Caco-2 (cell line): ENCODE results near the gene ANKRD49. TPM values are rescaled to one million over a fixed set of nuclear protein-coding genes. Genes with fewer than 3 reads are reported as not detected.
A peak's percentile ranks its signal among the peaks of the same experiment; 100 is the strongest.

ENCODE experiments used
- BruUV-seq: library from RNA; stranded (reverse); fragments of 400-500 nt; replicated peaks from 2 replicates; lab custom pipeline; 2021; lab: Mats Ljungman, UMichigan
- CTCF ChIA-PET: fragments of 300-600 bp; sonication (Branson Sonifier 250); formaldehyde crosslinking; loops from one replicate; lab custom pipeline; 2022; ENCODE audit warnings: antibody characterized with exemption; lab: Charles Lee
- POLR2A ChIA-PET: fragments of 300-600 bp; sonication (Branson Sonifier 250); formaldehyde crosslinking; loops from one replicate; lab custom pipeline; 2022; ENCODE audit warnings: antibody characterized with exemption; lab: Charles Lee
- DNase-seq, 2 experiments: peaks; one replicate each; pipeline versions ENCODE4 v3.0.0 to v3.0.0-alpha.2; 2020 to 2022
- H3K27me3 ChIP-seq: replicated peaks from 2 replicates; pipeline ENCODE4 v1.6.0; 2011; ENCODE audit warnings: low read length; ENCODE audit not compliant: control insufficient read depth, insufficient read depth
- H3K36me3 ChIP-seq: 2 replicates; pipeline ENCODE4 v1.5.1; 2011; ENCODE audit warnings: low read length; ENCODE audit not compliant: control insufficient read depth, insufficient read depth
- H3K4me1 ChIP-seq: fragments of 250-450 bp; sonication (Bioruptor Pico); 2 replicates; pipeline ENCODE4 v1.5.1; 2020; ENCODE audit warnings: mild to moderate bottlenecking
- H3K4me3 ChIP-seq: 2 replicates; pipeline ENCODE4 v1.5.1; 2011; ENCODE audit warnings: low read depth, mild to moderate bottlenecking, control low read depth, low read length
- H3K9me3 ChIP-seq: fragments of 250-450 bp; sonication (Bioruptor Pico); 2 replicates; pipeline ENCODE4 v1.5.1; 2020; ENCODE audit warnings: mild to moderate bottlenecking, moderate library complexity
- H3K27ac Mint-ChIP-seq: one replicate; pipeline ENCODE4 v1.8.0; 2022; ENCODE audit warnings: mixed read lengths; ENCODE audit not compliant: unreplicated experiment
- H3K27me3 Mint-ChIP-seq: one replicate; pipeline ENCODE4 v1.8.0; 2022; ENCODE audit warnings: mixed read lengths; ENCODE audit not compliant: insufficient read depth, unreplicated experiment
- H3K36me3 Mint-ChIP-seq: one replicate; pipeline ENCODE4 v1.8.0; 2022; ENCODE audit warnings: mild to moderate bottlenecking, mixed read lengths; ENCODE audit not compliant: insufficient read depth, unreplicated experiment
- H3K4me1 Mint-ChIP-seq: one replicate; pipeline ENCODE4 v1.8.0; 2022; ENCODE audit warnings: low read depth, mixed read lengths; ENCODE audit not compliant: unreplicated experiment
- H3K4me3 Mint-ChIP-seq: one replicate; pipeline ENCODE4 v1.8.0; 2022; ENCODE audit warnings: mild to moderate bottlenecking, moderate library complexity, mixed read lengths; ENCODE audit not compliant: unreplicated experiment
- H3K9me3 Mint-ChIP-seq: one replicate; pipeline ENCODE4 v1.8.0; 2022; ENCODE audit warnings: mixed read lengths; ENCODE audit not compliant: unreplicated experiment
- intact Hi-C: fragments of 100-400 bp; cut with micrococcal nuclease; formaldehyde crosslinking; loops from one replicate; pipeline ENCODE4 v1.10.0; 2022; ENCODE audit not compliant: unreplicated experiment
- total RNA-seq: library from RNA; stranded (reverse); gene quantifications from 2 replicates; pipeline ENCODE4 v1.2.3, GENCODE V29; 2022
- TF ChIP-seq, protein P1 (sequence below), 2 experiments: fragments of 200-600 bp in 1 of 2; IDR thresholded peaks; 1 replicate in 1 of 2; 2 replicates in 1 of 2; pipeline versions ENCODE4 v1.5.1 to v1.8.0; 2011 to 2022; ENCODE audit warnings: antibody characterized with exemption in 1 of 2, control low read depth in 1 of 2, inconsistent platforms in 1 of 2, low read depth in 1 of 2, low read length in 1 of 2, mild to moderate bottlenecking in 1 of 2, moderate library complexity in 1 of 2; ENCODE audit not compliant: insufficient read depth in 1 of 2, severe bottlenecking in 1 of 2, unreplicated experiment in 1 of 2

ANKRD49 gene
- total RNA-seq, 1 experiment from 2014 or later, result 29.2 TPM

DNA sequence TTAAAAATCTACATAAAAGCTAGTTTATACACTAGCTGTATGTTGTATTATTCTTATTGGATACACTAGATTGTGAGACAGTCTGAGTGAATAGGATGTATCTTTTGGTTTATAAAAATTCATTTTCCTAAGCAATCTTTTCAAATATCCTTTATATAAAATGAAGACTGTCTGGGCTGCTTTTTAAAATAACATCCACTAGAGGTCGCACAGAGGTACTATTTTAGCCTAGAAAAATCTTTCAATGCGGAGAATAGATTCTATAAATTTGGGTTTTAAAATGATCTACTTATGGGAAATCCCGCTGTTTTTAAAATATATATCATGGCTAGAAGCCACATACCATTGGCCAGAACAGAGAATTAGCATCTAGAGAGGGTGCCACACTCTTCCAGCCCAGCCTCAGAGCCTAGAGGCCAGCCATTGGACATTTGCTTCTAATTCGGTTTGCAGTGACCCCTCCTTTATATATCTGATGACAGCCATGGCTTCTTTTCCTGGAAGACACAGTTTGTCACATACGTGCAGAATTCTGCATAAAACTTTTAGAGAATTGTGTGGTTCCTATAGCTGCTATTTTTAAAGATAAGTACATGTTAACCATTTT is 25.8 kb downstream of the ANKRD49 start:
- Histone ChIP-seq H3K36me3 (no peaks in the 10 kb centered on the region), H3K9me3 (no peaks in the 10 kb centered on the region), H3K27me3 (no peaks in the 10 kb centered on the region), H3K4me3 (no peak overlapping the region), H3K4me1 (peaks cover 11% of the 10 kb centered on the region)
- DNase-seq, result peak in 1 of 2 experiments; percentile 51
- ChIA-PET CTCF (interaction anchor here (1.0 to 1.3 kb wide), 2 partner anchors 48 to 79 kb away, joined by 3 to 4 read pairs; partner anchors contain the start of gene PIWIL4), POLR2A (no interaction called here)
- Mint-ChIP-seq H3K4me3 (no peak overlapping the region), H3K9me3 (no peaks in the 10 kb centered on the region), H3K4me1 (no peaks in the 10 kb centered on the region), H3K27ac (no peak overlapping the region), H3K36me3 (no peaks in the 10 kb centered on the region), H3K27me3 (peaks cover 5% of the 10 kb centered on the region)
- no TSS peak for BruUV-seq
- TF ChIP-seq, protein P1, sequence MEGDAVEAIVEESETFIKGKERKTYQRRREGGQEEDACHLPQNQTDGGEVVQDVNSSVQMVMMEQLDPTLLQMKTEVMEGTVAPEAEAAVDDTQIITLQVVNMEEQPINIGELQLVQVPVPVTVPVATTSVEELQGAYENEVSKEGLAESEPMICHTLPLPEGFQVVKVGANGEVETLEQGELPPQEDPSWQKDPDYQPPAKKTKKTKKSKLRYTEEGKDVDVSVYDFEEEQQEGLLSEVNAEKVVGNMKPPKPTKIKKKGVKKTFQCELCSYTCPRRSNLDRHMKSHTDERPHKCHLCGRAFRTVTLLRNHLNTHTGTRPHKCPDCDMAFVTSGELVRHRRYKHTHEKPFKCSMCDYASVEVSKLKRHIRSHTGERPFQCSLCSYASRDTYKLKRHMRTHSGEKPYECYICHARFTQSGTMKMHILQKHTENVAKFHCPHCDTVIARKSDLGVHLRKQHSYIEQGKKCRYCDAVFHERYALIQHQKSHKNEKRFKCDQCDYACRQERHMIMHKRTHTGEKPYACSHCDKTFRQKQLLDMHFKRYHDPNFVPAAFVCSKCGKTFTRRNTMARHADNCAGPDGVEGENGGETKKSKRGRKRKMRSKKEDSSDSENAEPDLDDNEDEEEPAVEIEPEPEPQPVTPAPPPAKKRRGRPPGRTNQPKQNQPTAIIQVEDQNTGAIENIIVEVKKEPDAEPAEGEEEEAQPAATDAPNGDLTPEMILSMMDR (IDR thresholded peaks at IDR 0.05; ENCODE audit: insufficient read depth in 1 of 2, low read depth in 1 of 2, low read length in 1 of 2, severe bottlenecking in 1 of 2, unreplicated experiment in 1 of 2), result peak; percentile 78 to 86
- intact Hi-C loops, result loop anchor here (1.0 to 10.0 kb wide), 5 partner anchors 28 to 375 kb away; no protein-coding TSS in a partner anchor

DNA sequence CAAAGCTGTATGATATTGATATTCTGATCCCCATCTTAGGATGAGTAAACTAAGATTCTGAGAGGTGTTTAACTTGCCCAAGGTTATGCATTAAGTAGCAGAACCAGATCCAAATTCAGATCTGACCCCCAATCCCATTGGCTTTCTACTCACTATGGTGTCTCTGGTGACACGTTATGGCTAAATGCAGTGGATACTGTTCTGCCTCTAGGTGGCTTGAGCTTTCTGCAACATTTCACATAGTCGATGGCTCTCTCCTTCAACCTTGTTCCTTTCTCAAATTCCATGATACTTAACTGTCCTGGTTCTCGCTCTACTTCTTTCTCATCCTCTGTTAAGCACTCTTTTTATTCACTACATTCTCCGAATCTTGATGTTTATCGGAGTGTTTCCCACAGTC is 27.9 kb downstream of the ANKRD49 start:
- TF ChIP-seq, protein P1 (IDR thresholded peaks at IDR 0.05; ENCODE audit: insufficient read depth in 1 of 2, low read depth in 1 of 2, low read length in 1 of 2, severe bottlenecking in 1 of 2, unreplicated experiment in 1 of 2), result peak; percentile 56 to 82
- Mint-ChIP-seq H3K27me3 (no peaks in the 10 kb centered on the region), H3K4me1 (peaks cover 12% of the 10 kb centered on the region), H3K9me3 (no peaks in the 10 kb centered on the region), H3K27ac (no peak overlapping the region), H3K36me3 (no peaks in the 10 kb centered on the region), H3K4me3 (no peak overlapping the region)
- H3K4me1 ChIP-seq, result peaks cover 29% of the 10 kb centered on the region
- intact Hi-C loops, result loop anchor here (1.0 kb wide), 1 partner anchor 23 kb away; no protein-coding TSS in a partner anchor
- CTCF ChIA-PET, result interaction anchor here (0.7 to 2.3 kb wide), 13 partner anchors 9 to 626 kb away, joined by 3 to 19 read pairs (median 4); partner anchors contain the start of genes C11orf97 and FUT4
- no peaks in the 10 kb centered on the region for H3K9me3 ChIP-seq
- peak in 1 of 2 experiments; percentile 55 for DNase-seq
- no peaks in the 10 kb centered on the region for H3K27me3 ChIP-seq
- no peak overlapping the region for H3K4me3 ChIP-seq
- BruUV-seq, result no TSS peak
- H3K36me3 ChIP-seq, result no peaks in the 10 kb centered on the region
- POLR2A ChIA-PET, result no interaction called here

DNA sequence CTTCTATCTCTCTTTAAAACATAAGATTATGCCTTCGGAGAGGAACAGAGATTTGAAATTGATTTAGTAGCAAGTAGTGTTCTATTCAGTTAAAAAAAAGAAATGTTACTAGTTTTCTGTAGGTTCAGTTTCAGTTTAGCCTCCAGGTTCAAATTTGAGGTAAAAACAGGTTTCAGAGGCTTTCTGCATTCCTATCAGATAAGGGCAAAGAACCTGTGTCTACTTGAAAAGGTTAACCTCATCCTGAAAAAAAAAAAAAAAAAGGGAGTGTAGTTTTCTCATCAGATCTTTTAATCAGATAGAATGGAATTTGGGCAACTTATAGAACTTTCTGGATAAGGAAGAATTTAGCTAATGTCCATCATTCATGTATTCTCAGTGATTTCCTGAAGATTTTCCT is 30.6 kb downstream of the ANKRD49 start:
- H3K36me3 ChIP-seq, result no peaks in the 10 kb centered on the region
- H3K9me3 Mint-ChIP-seq, result no peaks in the 10 kb centered on the region
- no TSS peak for BruUV-seq
- H3K27me3 ChIP-seq, result no peaks in the 10 kb centered on the region
- no peaks in the 10 kb centered on the region for H3K9me3 ChIP-seq
- H3K4me1 ChIP-seq, result peaks cover 32% of the 10 kb centered on the region
- H3K4me1 Mint-ChIP-seq, result peaks cover 13% of the 10 kb centered on the region
- DNase-seq, result no peak
- H3K27ac Mint-ChIP-seq, result no peak overlapping the region
- ChIA-PET CTCF (no interaction called here), POLR2A (no interaction called here)
- H3K27me3 Mint-ChIP-seq, result no peaks in the 10 kb centered on the region
- TF ChIP-seq, protein P1 (IDR thresholded peaks at IDR 0.05; ENCODE audit: insufficient read depth in 1 of 2, low read depth in 1 of 2, low read length in 1 of 2, severe bottlenecking in 1 of 2, unreplicated experiment in 1 of 2), result no peak
- H3K36me3 Mint-ChIP-seq, result no peaks in the 10 kb centered on the region
- no peak overlapping the region for H3K4me3 ChIP-seq
- intact Hi-C loops, result loop anchor here (1.0 kb wide), 1 partner anchor 15 kb away; no protein-coding TSS in a partner anchor
- no peak overlapping the region for H3K4me3 Mint-ChIP-seq
